OCI-LY7 (cell line): Measurements from ENCODE around the gene SGPL1. TPM values are rescaled to one million over a fixed set of nuclear protein-coding genes. Genes with fewer than 3 reads are reported as not detected.

Experiments used
- BruUV-seq: library from RNA; stranded (reverse); fragments of 400-500 nt; replicated peaks from 2 replicates; lab custom pipeline; 2021; lab: Mats Ljungman, UMichigan
- CTCF ChIA-PET: fragments of 300-600 bp; sonication (Branson Sonifier 250); formaldehyde crosslinking; loops from one replicate; lab custom pipeline; 2022; ENCODE audit warnings: antibody characterized with exemption; ENCODE audit not compliant: unreplicated experiment; lab: Charles Lee
- POLR2A ChIA-PET: fragments of 300-600 bp; sonication (Branson Sonifier 250); formaldehyde crosslinking; loops from one replicate; lab custom pipeline; 2022; ENCODE audit warnings: antibody characterized with exemption; lab: Charles Lee
- DNase-seq: peaks from one replicate; pipeline ENCODE4 v3.0.0-alpha.2; 2015; ENCODE audit warnings: low spot score
- H2AFZ ChIP-seq: fragments of 200-600 bp; sonication (generic), shearing (Covaris generic); 2 replicates; pipeline ENCODE4 v1.6.1; 2014; ENCODE audit warnings: mild to moderate bottlenecking, antibody characterized with exemption, low read length, moderate library complexity
- H3K27ac ChIP-seq: fragments of 200-600 bp; sonication (generic); 2 replicates; pipeline ENCODE4 v1.5.1; 2014; ENCODE audit warnings: mixed run types, low read depth, mild to moderate bottlenecking, moderate library complexity, low read length, inconsistent platforms; ENCODE audit not compliant: poor library complexity, severe bottlenecking
- H3K36me3 ChIP-seq: fragments of 200-600 bp; sonication (generic); 2 replicates; pipeline ENCODE4 v1.6.1; 2014; ENCODE audit warnings: mild to moderate bottlenecking, antibody characterized with exemption, low read length, moderate library complexity, mixed read lengths; ENCODE audit not compliant: insufficient read depth
- H3K4me1 ChIP-seq: fragments of 200-600 bp; sonication (generic); 2 replicates; pipeline ENCODE4 v1.5.1; 2014; ENCODE audit warnings: mild to moderate bottlenecking, low read length; ENCODE audit not compliant: insufficient read depth, poor library complexity, severe bottlenecking
- H3K4me2 ChIP-seq: fragments of 200-600 bp; sonication (generic); 2 replicates; pipeline ENCODE4 v1.6.1; 2014; ENCODE audit warnings: mild to moderate bottlenecking, low read length
- H3K4me3 ChIP-seq: fragments of 200-600 bp; sonication (generic); 2 replicates; pipeline ENCODE4 v1.5.1; 2014; ENCODE audit warnings: mild to moderate bottlenecking, low read depth, low read length; ENCODE audit not compliant: poor library complexity, severe bottlenecking
- H3K79me2 ChIP-seq: fragments of 200-600 bp; sonication (generic); 2 replicates; pipeline ENCODE4 v1.6.1; 2016; ENCODE audit warnings: low read depth, mild to moderate bottlenecking, low read length, moderate library complexity, mixed read lengths; ENCODE audit not compliant: insufficient read depth
- H3K9me2 ChIP-seq: fragments of 200-600 bp; sonication (generic); 2 replicates; pipeline ENCODE4 v1.6.1; 2016; ENCODE audit warnings: mild to moderate bottlenecking, low read length, mixed read lengths; ENCODE audit not compliant: insufficient read depth
- H3K9me3 ChIP-seq: fragments of 200-600 bp; sonication (generic); 2 replicates; pipeline ENCODE4 v1.6.1; 2014; ENCODE audit warnings: mild to moderate bottlenecking, mixed run types, low read length, mixed read lengths
- H4K20me1 ChIP-seq: fragments of 200-600 bp; sonication (generic); 2 replicates; pipeline ENCODE4 v1.6.1; 2014; ENCODE audit warnings: mild to moderate bottlenecking, antibody characterized with exemption, low read length, moderate library complexity, mixed read lengths; ENCODE audit not compliant: insufficient read depth
- EZH2phosphoT487 ChIP-seq: fragments of 200-600 bp; sonication (generic); IDR thresholded peaks from 2 replicates; pipeline ENCODE4 v1.6.1; 2018; ENCODE audit warnings: low read depth, borderline replicate concordance, mild to moderate bottlenecking, mixed run types, antibody characterized with exemption, low read length, moderate library complexity, mixed read lengths
- intact Hi-C: fragments of 100-400 bp; cut with micrococcal nuclease; formaldehyde crosslinking; loops from one replicate; pipeline ENCODE4 v1.10.0; 2022; ENCODE audit not compliant: unreplicated experiment
- total RNA-seq, 2 experiments: library from RNA; depleted of rRNA in 1 of 2; stranded (reverse); fragments of >200 nt in 1 of 2; shearing (Covaris generic) in 1 of 2; gene quantifications; 2 replicates each; pipeline ENCODE4 v1.2.3, GENCODE V29; 2014 to 2022
- TF ChIP-seq, protein P1 (sequence below): fragments of 200-600 bp; sonication (generic); conservative IDR thresholded peaks from 2 replicates; pipeline ENCODE4 v1.5.1; 2014; ENCODE audit warnings: mild to moderate bottlenecking, antibody characterized with exemption, low read length, moderate library complexity, mixed read lengths

Gene SGPL1
- total RNA-seq, 2 experiments from 2014 or later: 11.7 to 25.1 TPM

GRCh38 chr10:70803775-70804420 lies 11.8 kb upstream of the SGPL1 start:
- TF ChIP-seq, protein P1, sequence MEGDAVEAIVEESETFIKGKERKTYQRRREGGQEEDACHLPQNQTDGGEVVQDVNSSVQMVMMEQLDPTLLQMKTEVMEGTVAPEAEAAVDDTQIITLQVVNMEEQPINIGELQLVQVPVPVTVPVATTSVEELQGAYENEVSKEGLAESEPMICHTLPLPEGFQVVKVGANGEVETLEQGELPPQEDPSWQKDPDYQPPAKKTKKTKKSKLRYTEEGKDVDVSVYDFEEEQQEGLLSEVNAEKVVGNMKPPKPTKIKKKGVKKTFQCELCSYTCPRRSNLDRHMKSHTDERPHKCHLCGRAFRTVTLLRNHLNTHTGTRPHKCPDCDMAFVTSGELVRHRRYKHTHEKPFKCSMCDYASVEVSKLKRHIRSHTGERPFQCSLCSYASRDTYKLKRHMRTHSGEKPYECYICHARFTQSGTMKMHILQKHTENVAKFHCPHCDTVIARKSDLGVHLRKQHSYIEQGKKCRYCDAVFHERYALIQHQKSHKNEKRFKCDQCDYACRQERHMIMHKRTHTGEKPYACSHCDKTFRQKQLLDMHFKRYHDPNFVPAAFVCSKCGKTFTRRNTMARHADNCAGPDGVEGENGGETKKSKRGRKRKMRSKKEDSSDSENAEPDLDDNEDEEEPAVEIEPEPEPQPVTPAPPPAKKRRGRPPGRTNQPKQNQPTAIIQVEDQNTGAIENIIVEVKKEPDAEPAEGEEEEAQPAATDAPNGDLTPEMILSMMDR: no peak
- no peak for TF ChIP-seq EZH2phosphoT487
- POLR2A ChIA-PET: no interaction called here
- BruUV-seq: no TSS peak
- no peak for DNase-seq
- H3K4me2 ChIP-seq: no peak overlapping the region
- H2AFZ ChIP-seq: no peak overlapping the region
- intact Hi-C loops: no loop called here
- H4K20me1 ChIP-seq: no peaks in the 10 kb centered on the region
- no peaks in the 10 kb centered on the region for H3K36me3 ChIP-seq
- no peaks in the 10 kb centered on the region for H3K9me2 ChIP-seq
- no peaks in the 10 kb centered on the region for H3K79me2 ChIP-seq
- H3K9me3 ChIP-seq: no peaks in the 10 kb centered on the region
- H3K4me3 ChIP-seq: no peak overlapping the region
- H3K27ac ChIP-seq: no peak overlapping the region
- H3K4me1 ChIP-seq: no peaks in the 10 kb centered on the region
- CTCF ChIA-PET: no interaction called here

DNA sequence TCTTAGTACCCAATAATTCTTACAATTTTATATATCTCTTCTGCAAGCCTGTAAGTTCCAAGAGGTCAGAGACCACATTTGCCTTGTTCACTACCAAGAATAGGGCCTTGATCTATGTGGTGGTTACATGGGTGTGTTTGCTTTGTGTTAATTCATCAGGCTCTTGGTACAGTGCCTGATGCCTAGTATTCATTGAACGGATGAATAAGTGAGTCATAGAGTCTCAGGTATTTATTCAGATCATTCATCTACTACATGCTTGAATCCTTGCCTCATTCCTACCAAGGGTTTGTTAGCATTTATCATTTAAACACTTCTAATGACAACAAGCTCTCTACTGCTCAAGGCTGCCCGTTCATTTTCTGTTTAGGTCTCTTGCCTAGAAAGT lies 11.3 kb upstream of the SGPL1 start:
- ChIA-PET CTCF (no interaction called here), POLR2A (no interaction called here)
- no peaks in the 10 kb centered on the region for H3K4me1 ChIP-seq
- DNase-seq: no peak
- BruUV-seq: no TSS peak
- H3K36me3 ChIP-seq: no peaks in the 10 kb centered on the region
- no peaks in the 10 kb centered on the region for H3K79me2 ChIP-seq
- no peak overlapping the region for H3K4me2 ChIP-seq
- H3K9me2 ChIP-seq: no peaks in the 10 kb centered on the region
- no peaks in the 10 kb centered on the region for H4K20me1 ChIP-seq
- TF ChIP-seq EZH2phosphoT487: no peak
- TF ChIP-seq, protein P1: no peak
- H3K4me3 ChIP-seq: no peak overlapping the region
- no peak overlapping the region for H2AFZ ChIP-seq
- intact Hi-C loops: no loop called here
- H3K27ac ChIP-seq: no peak overlapping the region
- no peaks in the 10 kb centered on the region for H3K9me3 ChIP-seq

DNA sequence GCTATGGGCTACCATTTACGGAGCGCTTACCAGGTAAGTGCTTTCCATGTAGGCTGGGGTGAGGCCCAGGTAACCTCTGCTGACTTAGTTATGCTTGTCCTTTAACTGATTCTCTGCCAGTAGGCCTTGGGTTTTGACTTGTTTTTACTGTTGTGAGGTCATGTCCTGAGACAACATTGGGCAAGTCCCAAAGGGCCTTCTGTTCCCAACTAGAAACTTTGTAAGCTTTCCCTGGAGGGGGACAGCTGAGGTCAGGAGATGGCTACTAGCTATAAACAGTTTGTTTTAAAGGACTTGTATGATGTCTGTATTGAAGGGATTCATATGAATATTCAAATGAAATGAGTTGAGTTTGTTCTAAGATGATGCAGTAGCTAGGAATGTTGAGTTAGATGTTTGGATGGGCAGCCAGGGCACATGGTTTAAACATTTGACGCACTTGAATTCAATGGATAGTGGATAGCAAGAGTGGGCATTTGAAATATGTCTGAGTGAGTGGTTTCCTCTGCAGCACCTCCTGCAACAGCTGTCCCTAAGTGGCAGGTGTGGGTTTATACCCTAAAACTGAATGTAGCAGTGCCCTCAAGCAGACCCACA lies 10.0 kb upstream of the SGPL1 start:
- POLR2A ChIA-PET: no interaction called here
- no TSS peak for BruUV-seq
- no peaks in the 10 kb centered on the region for H3K9me3 ChIP-seq

More for the DNA sequence above, 10.0 kb upstream of the SGPL1 start:
- no peak overlapping the region for H3K4me3 ChIP-seq
- no peaks in the 10 kb centered on the region for H3K36me3 ChIP-seq
- no peak overlapping the region for H3K27ac ChIP-seq
- H3K4me2 ChIP-seq: no peak overlapping the region
- no peak for TF ChIP-seq EZH2phosphoT487
- TF ChIP-seq, protein P1: no peak
- no peak for DNase-seq
- H2AFZ ChIP-seq: no peak overlapping the region
- no peaks in the 10 kb centered on the region for H4K20me1 ChIP-seq
- H3K9me2 ChIP-seq: no peaks in the 10 kb centered on the region
- intact Hi-C loops: no loop called here
- CTCF ChIA-PET: interaction anchor here (0.7 kb wide), 1 partner anchor 257 kb away, joined by 3 read pairs; no protein-coding TSS in a partner anchor
- no peaks in the 10 kb centered on the region for H3K4me1 ChIP-seq
- no peaks in the 10 kb centered on the region for H3K79me2 ChIP-seq
